Measurements from ENCODE around the gene ADAM19.

The ADAM19 gene

DNA sequence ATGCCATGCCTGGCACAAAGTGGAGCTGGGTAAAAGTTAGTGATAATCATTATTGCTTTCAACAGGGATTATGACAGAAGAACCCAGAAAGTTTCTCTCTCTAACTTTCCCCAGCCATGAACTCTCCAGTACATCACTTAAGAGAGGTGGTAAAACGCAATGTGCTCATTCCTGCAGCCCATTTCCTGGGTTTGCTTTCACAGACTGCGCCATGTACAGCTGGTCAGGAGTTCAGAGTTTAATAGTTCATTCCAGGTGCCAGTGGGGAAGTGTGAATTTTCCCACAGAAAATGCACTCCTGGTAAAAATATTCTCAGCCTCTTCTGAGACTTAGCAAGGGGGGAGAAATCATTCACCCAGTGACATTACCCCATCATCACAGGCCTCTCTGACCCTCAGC lies 35.5 kb downstream of the ADAM19 start:
- FAIRE-seq (no peak), DNase-seq (ENCODE audit: insufficient read length, low spot score) (no peak)
- 0 out of 2 replicates have a peak, but pooled peaks have one; percentile 12 for TF ChIP-seq SPI1 (IDR thresholded peaks at IDR 0.05; ENCODE audit: low read depth, low read length)
- TF ChIP-seq POLR2AphosphoS5 (IDR thresholded peaks at IDR 0.05; ENCODE audit: low read depth, low read length), result no peak

DNA sequence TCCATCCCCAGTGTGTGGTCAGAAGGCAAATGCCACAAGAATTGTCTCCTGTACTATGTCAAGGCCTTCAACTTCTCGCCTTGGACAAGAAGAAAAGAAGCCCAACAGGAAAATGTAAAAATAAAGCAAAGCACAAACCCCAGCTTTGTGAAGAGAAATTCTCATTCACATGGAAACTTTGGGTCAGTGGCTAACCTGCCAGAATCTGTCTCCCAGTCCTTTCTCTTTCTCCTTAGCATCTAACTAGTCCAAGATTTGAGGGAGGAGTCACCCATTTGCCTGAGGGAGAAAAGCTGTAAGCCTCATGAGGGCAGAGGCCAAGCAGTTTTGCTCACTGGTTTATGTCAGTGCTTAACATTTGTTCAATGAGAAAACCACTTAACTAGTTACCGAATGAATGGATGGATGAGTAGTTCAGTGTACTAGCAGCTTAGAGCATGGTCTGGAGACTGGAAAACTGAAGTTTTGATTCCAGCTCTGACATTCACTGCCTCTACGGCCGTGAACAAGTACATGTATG lies 36.0 kb downstream of the ADAM19 start:
- no peak for FAIRE-seq
- no peak for DNase-seq (ENCODE audit: insufficient read length, low spot score)
- TF ChIP-seq SPI1 (IDR thresholded peaks at IDR 0.05; ENCODE audit: low read depth, low read length) (no peak), POU2F2 (IDR thresholded peaks at IDR 0.05; ENCODE audit: low read depth, low read length) (no peak), PAX5 (IDR thresholded peaks at IDR 0.05; ENCODE audit: insufficient read depth, low read length, severe bottlenecking) (no peak), POLR2A (IDR thresholded peaks at IDR 0.05; ENCODE audit: low read depth, low read length) (no peak), POLR2AphosphoS5 (IDR thresholded peaks at IDR 0.05; ENCODE audit: low read depth, low read length) (no peak), TAF1 (IDR thresholded peaks at IDR 0.05; ENCODE audit: low read depth, low read length) (no peak)

DNA sequence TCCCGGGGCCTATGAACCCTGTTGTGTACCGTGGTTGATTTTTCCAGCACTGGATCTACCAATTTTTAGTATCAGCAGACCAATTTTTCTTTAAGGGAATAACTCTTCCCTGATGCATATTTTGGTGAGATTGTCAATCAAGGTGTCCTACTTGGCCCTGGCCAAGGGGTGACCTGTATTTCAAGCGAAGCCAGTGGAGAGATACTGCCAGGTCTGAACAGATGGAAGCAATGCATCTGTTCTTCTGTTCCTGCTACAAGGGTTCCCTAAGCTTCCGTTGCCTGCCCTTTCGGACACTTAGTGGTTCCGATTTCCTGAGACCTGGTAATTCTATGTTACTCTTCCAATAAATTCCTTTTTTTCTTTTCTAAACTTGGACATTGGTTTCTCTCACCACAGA lies 37.3 kb downstream of the ADAM19 start:
- DNase-seq (ENCODE audit: insufficient read length, low spot score), result no peak
- no peak for FAIRE-seq
- TF ChIP-seq PAX5 (IDR thresholded peaks at IDR 0.05; ENCODE audit: insufficient read depth, low read length, severe bottlenecking) (no peak), SPI1 (IDR thresholded peaks at IDR 0.05; ENCODE audit: low read depth, low read length) (no peak), POLR2A (IDR thresholded peaks at IDR 0.05; ENCODE audit: low read depth, low read length) (no peak), TAF1 (IDR thresholded peaks at IDR 0.05; ENCODE audit: low read depth, low read length) (no peak), POU2F2 (IDR thresholded peaks at IDR 0.05; ENCODE audit: low read depth, low read length) (no peak), POLR2AphosphoS5 (IDR thresholded peaks at IDR 0.05; ENCODE audit: low read depth, low read length) (no peak)

GRCh38 chr5:157535042-157535865 lies 40.3 kb downstream of the ADAM19 start:
- TF ChIP-seq PAX5 (IDR thresholded peaks at IDR 0.05; ENCODE audit: insufficient read depth, low read length, severe bottlenecking) (no peak), POLR2A (IDR thresholded peaks at IDR 0.05; ENCODE audit: low read depth, low read length) (no peak), SPI1 (IDR thresholded peaks at IDR 0.05; ENCODE audit: low read depth, low read length) (no peak), POU2F2 (IDR thresholded peaks at IDR 0.05; ENCODE audit: low read depth, low read length) (no peak), TAF1 (IDR thresholded peaks at IDR 0.05; ENCODE audit: low read depth, low read length) (no peak), POLR2AphosphoS5 (IDR thresholded peaks at IDR 0.05; ENCODE audit: low read depth, low read length) (no peak)
- DNase-seq (ENCODE audit: insufficient read length, low spot score), result no peak

DNA sequence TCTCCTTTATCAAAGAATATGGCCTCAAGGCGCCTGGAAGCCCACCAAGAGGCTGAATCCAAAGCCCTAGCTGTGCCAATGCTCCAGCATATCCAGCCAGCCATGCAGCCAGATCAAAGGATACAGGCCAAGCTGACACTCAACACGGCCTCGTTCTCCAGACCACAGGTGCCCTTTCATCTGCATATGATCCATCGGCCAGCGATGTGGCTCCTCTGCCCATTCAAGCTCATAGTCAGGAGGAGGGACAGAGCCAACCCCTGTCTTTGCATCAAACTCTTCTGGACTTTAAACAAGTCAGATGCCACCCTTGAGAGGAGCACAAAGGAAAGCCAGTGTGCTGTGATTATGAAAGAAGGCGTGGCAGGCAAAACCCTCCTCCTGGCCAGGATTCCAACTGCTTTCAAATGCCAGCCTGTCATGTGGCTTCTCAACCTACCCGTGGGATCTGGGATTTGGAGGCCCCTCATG lies 42.5 kb downstream of the ADAM19 start:
- TF ChIP-seq POU2F2 (IDR thresholded peaks at IDR 0.05; ENCODE audit: low read depth, low read length) (no peak), POLR2A (IDR thresholded peaks at IDR 0.05; ENCODE audit: low read depth, low read length) (no peak), POLR2AphosphoS5 (IDR thresholded peaks at IDR 0.05; ENCODE audit: low read depth, low read length) (no peak), PAX5 (IDR thresholded peaks at IDR 0.05; ENCODE audit: insufficient read depth, low read length, severe bottlenecking) (no peak), SPI1 (IDR thresholded peaks at IDR 0.05; ENCODE audit: low read depth, low read length) (no peak), TAF1 (IDR thresholded peaks at IDR 0.05; ENCODE audit: low read depth, low read length) (no peak)
- FAIRE-seq (no peak), DNase-seq (ENCODE audit: insufficient read length, low spot score) (no peak)

More at GRCh38 chr5:157535042-157535865, 40.3 kb downstream of the ADAM19 start:
- no peak for FAIRE-seq

GRCh38 chr5:157532022-157532421 lies 43.6 kb downstream of the ADAM19 start:
- TF ChIP-seq POLR2A (IDR thresholded peaks at IDR 0.05; ENCODE audit: low read depth, low read length), result no peak
- TF ChIP-seq POLR2AphosphoS5 (IDR thresholded peaks at IDR 0.05; ENCODE audit: low read depth, low read length), result no peak
- TF ChIP-seq SPI1 (IDR thresholded peaks at IDR 0.05; ENCODE audit: low read depth, low read length), result no peak
- no peak for TF ChIP-seq TAF1 (IDR thresholded peaks at IDR 0.05; ENCODE audit: low read depth, low read length)
- TF ChIP-seq PAX5 (IDR thresholded peaks at IDR 0.05; ENCODE audit: insufficient read depth, low read length, severe bottlenecking), result no peak
- no peak for TF ChIP-seq POU2F2 (IDR thresholded peaks at IDR 0.05; ENCODE audit: low read depth, low read length)
- FAIRE-seq, result no peak

DNA sequence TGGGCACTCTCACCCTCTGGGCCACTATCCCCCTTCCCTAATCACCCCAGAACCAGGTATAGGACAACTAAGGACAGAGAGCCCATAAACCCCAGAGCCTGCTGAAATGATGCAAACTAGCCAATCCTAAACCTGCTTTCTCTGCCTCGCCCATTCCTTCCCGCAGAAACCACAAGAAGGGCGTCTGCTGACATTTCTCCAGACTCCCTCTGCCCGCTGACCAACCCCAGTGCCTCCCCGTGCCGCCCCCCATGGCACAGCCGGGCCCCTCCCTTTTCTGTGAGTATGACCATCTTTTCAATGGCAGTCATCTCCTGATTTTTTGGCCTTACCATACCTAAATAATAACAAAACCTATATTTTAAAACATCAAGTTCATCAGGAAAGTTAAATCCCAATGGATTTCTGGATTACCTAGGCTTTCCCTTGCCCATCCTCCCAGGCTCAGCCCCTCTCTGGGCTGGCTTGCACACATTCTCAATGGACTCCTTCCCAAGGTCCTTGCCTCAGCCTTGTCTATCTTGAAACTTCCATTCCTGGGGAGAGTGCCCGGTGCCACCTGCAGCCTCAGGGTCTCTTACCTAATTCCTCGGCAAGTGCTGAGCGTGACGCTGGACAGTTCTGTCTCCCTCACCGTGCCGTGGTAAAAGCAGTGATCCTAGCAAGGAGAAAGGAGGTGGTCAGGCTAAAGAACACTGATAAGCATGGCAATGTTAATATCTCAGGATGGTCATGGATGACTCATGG lies 45.2 kb downstream of the ADAM19 start:
- DNase-seq (ENCODE audit: insufficient read length, low spot score) (no peak), FAIRE-seq (peak; percentile 41)
- TF ChIP-seq POU2F2 (IDR thresholded peaks at IDR 0.05; ENCODE audit: low read depth, low read length), result no peak
- TF ChIP-seq POLR2A (IDR thresholded peaks at IDR 0.05; ENCODE audit: low read depth, low read length), result no peak
- TF ChIP-seq PAX5 (IDR thresholded peaks at IDR 0.05; ENCODE audit: insufficient read depth, low read length, severe bottlenecking), result no peak
- TF ChIP-seq TAF1 (IDR thresholded peaks at IDR 0.05; ENCODE audit: low read depth, low read length), result no peak
- no peak for TF ChIP-seq SPI1 (IDR thresholded peaks at IDR 0.05; ENCODE audit: low read depth, low read length)
- TF ChIP-seq POLR2AphosphoS5 (IDR thresholded peaks at IDR 0.05; ENCODE audit: low read depth, low read length), result no peak

More at GRCh38 chr5:157532022-157532421, 43.6 kb downstream of the ADAM19 start:
- DNase-seq (ENCODE audit: insufficient read length, low spot score), result no peak

- no peak for TF ChIP-seq PAX5 (IDR thresholded peaks at IDR 0.05; ENCODE audit: insufficient read depth, low read length, severe bottlenecking)
- no peak for TF ChIP-seq POLR2AphosphoS5 (IDR thresholded peaks at IDR 0.05; ENCODE audit: low read depth, low read length)
- TF ChIP-seq SPI1 (IDR thresholded peaks at IDR 0.05; ENCODE audit: low read depth, low read length), result no peak
- no peak for TF ChIP-seq TAF1 (IDR thresholded peaks at IDR 0.05; ENCODE audit: low read depth, low read length)
- TF ChIP-seq POU2F2 (IDR thresholded peaks at IDR 0.05; ENCODE audit: low read depth, low read length), result no peak
- TF ChIP-seq POLR2A (IDR thresholded peaks at IDR 0.05; ENCODE audit: low read depth, low read length), result no peak
- DNase-seq (ENCODE audit: insufficient read length, low spot score) (no peak), FAIRE-seq (no peak)
Measured at GRCh38 chr5:157529002-157529401, 46.6 kb downstream of the ADAM19 start.

Data from GM12891 (cell line).